ENCODE data around the gene PDP2.
A peak's percentile ranks its signal among the peaks of the same experiment; 100 is the strongest.

PDP2 gene, protein sequence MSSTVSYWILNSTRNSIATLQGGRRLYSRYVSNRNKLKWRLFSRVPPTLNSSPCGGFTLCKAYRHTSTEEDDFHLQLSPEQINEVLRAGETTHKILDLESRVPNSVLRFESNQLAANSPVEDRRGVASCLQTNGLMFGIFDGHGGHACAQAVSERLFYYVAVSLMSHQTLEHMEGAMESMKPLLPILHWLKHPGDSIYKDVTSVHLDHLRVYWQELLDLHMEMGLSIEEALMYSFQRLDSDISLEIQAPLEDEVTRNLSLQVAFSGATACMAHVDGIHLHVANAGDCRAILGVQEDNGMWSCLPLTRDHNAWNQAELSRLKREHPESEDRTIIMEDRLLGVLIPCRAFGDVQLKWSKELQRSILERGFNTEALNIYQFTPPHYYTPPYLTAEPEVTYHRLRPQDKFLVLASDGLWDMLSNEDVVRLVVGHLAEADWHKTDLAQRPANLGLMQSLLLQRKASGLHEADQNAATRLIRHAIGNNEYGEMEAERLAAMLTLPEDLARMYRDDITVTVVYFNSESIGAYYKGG

GRCh38 chr16:66880288-66881013, at the start of gene PDP2:
Gene PDP2 (plus strand): TSS chr16:66880515. CDS start chr16:66884285, 3,770 bp downstream.
- peak within 1 kb of the TSS; percentile 93 to 98 for H3K4me3 Mint-ChIP-seq
- H3K27ac Mint-ChIP-seq = peak within 1 kb of the TSS; percentile 97 to 99
- peak; percentile 90 to 94 for DNase-seq
- H3K27me3 Mint-ChIP-seq = no peaks in the 10 kb centered on the region
- H3K4me1 Mint-ChIP-seq = peaks cover 66% of the 10 kb centered on the region
- H3K9me3 Mint-ChIP-seq = peaks cover 5 to 7% of the 10 kb centered on the region in 2 donors
- peak; percentile 94 for ATAC-seq

DNA sequence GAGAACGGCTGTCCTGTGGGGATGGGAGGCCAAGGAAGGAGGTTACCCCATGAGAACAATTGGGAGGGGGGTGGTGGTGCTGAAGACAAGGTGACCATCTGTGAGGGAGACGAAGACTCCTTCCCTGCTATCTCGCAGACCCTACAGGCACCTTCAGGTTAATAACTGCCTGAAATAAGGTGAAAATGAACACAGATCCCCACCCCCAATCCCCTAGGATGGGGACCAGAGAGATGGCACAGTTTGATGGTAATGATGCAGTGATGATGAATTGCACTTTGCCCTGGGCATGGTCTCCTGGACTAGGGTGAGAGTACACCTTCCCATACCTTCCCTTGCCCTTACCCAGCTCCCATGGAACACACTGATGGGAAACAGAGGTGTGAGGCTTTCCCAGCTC, 48.1 kb upstream of the PDP2 start:
- no peak overlapping the region for H3K27ac Mint-ChIP-seq
- no peak for DNase-seq
- peaks cover 17% of the 10 kb centered on the region for H3K27me3 Mint-ChIP-seq
- no peak overlapping the region for H3K4me3 Mint-ChIP-seq
- peaks cover 23% of the 10 kb centered on the region for H3K4me1 Mint-ChIP-seq
- ATAC-seq = no peak
- no peaks in the 10 kb centered on the region for H3K9me3 Mint-ChIP-seq

DNA sequence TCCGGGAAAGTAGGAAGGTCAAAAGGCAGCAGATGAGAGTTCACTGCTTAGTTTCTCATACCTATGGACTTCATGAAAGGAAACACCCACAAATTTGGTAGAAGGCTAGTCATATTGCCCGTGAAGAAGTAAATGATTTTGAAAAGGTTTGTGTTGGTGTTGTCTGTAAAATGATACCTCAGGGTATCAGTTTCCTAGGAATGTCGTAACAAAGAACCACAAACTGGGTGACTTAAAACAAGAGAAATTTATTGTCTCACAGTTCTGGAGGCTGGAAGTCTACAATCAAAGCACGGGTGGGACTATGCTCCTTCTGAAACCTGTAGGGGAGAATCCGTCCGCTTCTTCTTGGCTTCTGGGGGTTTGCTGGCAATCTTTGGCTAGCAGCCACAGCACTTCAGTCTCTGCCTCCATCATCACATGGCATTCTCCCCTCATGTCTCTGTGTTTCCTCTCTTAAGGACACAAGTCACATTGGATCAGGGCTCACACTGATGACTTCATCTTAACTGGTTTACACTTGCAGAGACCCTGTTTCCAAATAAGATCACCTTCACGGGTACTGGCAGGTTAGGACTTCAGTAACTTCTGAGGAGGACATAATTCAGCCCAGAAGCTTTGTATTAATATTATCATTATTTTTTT, 47.5 kb upstream of the PDP2 start:
- no peak for ATAC-seq
- no peaks in the 10 kb centered on the region for H3K9me3 Mint-ChIP-seq
- no peak overlapping the region for H3K4me3 Mint-ChIP-seq
- H3K4me1 Mint-ChIP-seq = peaks cover 21% of the 10 kb centered on the region
- DNase-seq = no peak
- peaks cover 21% of the 10 kb centered on the region for H3K27me3 Mint-ChIP-seq
- no peak overlapping the region for H3K27ac Mint-ChIP-seq

DNA sequence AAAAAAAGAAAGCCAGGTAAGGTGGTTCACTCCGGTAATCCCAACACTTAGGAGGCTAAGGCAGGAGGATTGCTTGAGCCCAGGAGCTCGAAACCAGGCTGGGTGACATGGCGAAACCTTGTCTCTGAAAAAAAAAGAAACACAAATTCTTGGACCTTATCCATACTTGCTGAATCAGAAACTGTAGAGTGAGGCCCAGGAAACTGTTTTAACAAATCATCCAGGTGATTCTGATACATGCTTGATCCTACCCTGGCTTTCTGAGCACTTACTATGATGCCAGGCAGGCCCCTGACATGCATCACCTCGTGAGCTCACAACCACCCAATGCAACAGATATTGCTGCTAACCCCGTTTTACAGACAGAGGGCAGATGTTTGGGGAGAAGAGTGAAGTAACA, 45.6 kb upstream of the PDP2 start:
- no peak overlapping the region for H3K4me3 Mint-ChIP-seq

DNA sequence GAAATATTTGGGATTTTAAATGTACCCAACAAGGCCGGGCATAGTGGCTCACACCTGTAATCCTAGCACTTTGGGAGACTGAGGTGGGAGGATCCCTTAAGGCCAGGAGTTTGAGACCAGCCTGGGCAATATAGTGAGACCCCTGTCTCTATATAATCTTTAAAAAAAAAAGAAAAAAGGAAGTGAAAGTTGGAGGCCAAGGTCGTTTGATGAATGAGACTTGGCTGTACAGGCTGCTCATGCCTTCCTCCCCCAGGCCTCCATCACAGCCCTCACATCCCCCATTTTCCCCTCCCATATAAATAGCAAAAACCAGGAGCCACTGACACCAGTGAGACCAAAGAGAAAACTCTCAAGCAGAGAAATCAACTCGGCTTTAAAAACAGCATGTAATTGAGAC, 39.4 kb upstream of the PDP2 start:
- no peak overlapping the region for H3K4me3 Mint-ChIP-seq
- H3K27ac Mint-ChIP-seq = no peak overlapping the region
- H3K9me3 Mint-ChIP-seq = no peaks in the 10 kb centered on the region
- H3K4me1 Mint-ChIP-seq = peaks cover 18% of the 10 kb centered on the region
- DNase-seq (no peak), ATAC-seq (no peak)
- H3K27me3 Mint-ChIP-seq = peaks cover 60% of the 10 kb centered on the region

More for the DNA sequence above, 45.6 kb upstream of the PDP2 start:
- peaks cover under 1% of the 10 kb centered on the region for H3K4me1 Mint-ChIP-seq
- ATAC-seq (no peak), DNase-seq (no peak)
- peaks cover 39% of the 10 kb centered on the region for H3K27me3 Mint-ChIP-seq
- H3K27ac Mint-ChIP-seq = no peak overlapping the region
- no peaks in the 10 kb centered on the region for H3K9me3 Mint-ChIP-seq

- H3K4me1 Mint-ChIP-seq = peaks cover 19% of the 10 kb centered on the region
- DNase-seq (no peak), ATAC-seq (no peak)
- H3K9me3 Mint-ChIP-seq = no peaks in the 10 kb centered on the region
- H3K27ac Mint-ChIP-seq = no peak overlapping the region
- no peak overlapping the region for H3K4me3 Mint-ChIP-seq
- peaks cover 65% of the 10 kb centered on the region for H3K27me3 Mint-ChIP-seq
Measured at GRCh38 chr16:66841366-66841765, 38.9 kb upstream of the PDP2 start.

- no peak for DNase-seq
- no peak for ATAC-seq
- no peaks in the 10 kb centered on the region for H3K9me3 Mint-ChIP-seq
- peaks cover 25% of the 10 kb centered on the region for H3K4me1 Mint-ChIP-seq
- H3K4me3 Mint-ChIP-seq = no peak overlapping the region
- H3K27me3 Mint-ChIP-seq = peaks cover 74% of the 10 kb centered on the region
- no peak overlapping the region for H3K27ac Mint-ChIP-seq
Measured at GRCh38 chr16:66842765-66843164, 37.5 kb upstream of the PDP2 start.

DNA sequence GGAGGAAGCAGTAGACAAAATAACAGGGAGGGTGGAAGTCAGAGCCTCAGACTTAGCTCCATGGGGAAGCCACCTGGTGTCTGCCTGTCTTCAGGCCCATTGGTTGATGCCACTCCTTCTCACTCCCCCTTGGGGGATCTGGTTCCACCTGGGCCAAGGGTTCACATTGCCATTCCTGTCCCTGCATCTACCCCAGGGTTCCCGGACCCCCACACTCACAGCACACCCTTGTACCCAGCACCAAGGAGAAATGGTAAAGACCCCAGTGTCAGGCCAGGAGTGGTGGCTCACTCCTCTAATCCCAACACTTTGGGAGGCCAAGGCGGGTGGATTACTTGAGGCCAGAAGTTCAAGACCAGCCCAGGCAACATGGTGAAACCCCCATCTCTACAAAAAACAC, 37.1 kb upstream of the PDP2 start:
- no peak for ATAC-seq
- Mint-ChIP-seq H3K4me1 (peaks cover 29% of the 10 kb centered on the region), H3K27ac (no peak overlapping the region), H3K4me3 (no peak overlapping the region), H3K27me3 (peaks cover 74% of the 10 kb centered on the region), H3K9me3 (no peaks in the 10 kb centered on the region)
- DNase-seq = no peak

DNA sequence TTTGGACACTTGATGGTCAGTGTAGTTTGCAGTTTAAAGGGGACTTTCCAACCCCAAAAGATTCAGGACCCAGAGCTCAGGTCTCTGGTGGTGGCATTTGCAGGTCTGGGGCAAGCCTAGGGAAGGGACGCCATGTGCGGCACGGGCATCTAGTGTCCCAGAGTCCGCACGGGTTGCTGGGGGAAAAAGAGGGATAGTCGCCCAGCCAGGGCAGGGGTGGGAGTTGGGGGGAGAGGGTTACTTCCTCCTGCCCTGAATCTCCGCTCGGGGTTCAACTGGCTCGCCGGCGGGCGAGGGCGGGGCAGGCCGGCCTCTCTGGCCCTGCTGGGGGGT, 36.3 kb upstream of the PDP2 start:
- H3K4me3 Mint-ChIP-seq = peak overlapping the region; percentile 74 to 83
- H3K4me1 Mint-ChIP-seq = peaks cover 34% of the 10 kb centered on the region
- peaks cover 74% of the 10 kb centered on the region for H3K27me3 Mint-ChIP-seq
- H3K27ac Mint-ChIP-seq = peak overlapping the region in 1 of 2 donors; percentile 69
- ATAC-seq (no peak), DNase-seq (no peak)
- no peaks in the 10 kb centered on the region for H3K9me3 Mint-ChIP-seq

- ATAC-seq (peak; percentile 45), DNase-seq (no peak)
- peak within 1 kb of the TSS; percentile 74 to 83 for H3K4me3 Mint-ChIP-seq
- H3K4me1 Mint-ChIP-seq = peaks cover 34% of the 10 kb centered on the region
- H3K27ac Mint-ChIP-seq = peak within 1 kb of the TSS in 1 of 2 donors; percentile 69
- H3K27me3 Mint-ChIP-seq = peaks cover 69% of the 10 kb centered on the region
- no peaks in the 10 kb centered on the region for H3K9me3 Mint-ChIP-seq
Measured at GRCh38 chr16:66844342-66845079, 35.8 kb upstream of the PDP2 start, which contains the start of gene CA7. Gene CA7 (plus strand): TSS chr16:66844414. CDS start chr16:66844488, 74 bp downstream.

DNA sequence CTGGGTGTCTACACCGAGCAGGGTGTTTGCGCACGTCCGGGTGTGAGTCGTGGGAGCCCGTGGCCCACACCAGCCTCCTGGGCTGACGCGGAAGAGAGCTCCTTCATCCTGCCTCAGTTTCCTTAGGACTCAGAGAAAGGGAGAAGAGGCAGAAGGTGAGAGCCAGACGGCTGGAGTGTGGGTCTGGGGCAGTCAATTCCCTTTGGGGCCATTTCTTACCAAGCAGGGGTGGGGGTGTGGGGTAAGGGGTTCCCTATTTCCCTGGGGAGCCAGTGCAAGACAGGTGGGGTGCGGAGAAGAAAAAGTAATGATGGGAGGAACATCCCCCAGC, 35.3 kb upstream of the PDP2 start:
- peak overlapping the region; percentile 22 to 61 for H3K4me3 Mint-ChIP-seq
- H3K27me3 Mint-ChIP-seq = peaks cover 68% of the 10 kb centered on the region
- no peak overlapping the region for H3K27ac Mint-ChIP-seq
- peaks cover 34% of the 10 kb centered on the region for H3K4me1 Mint-ChIP-seq
- DNase-seq (no peak), ATAC-seq (peak; percentile 41)
- no peaks in the 10 kb centered on the region for H3K9me3 Mint-ChIP-seq

GRCh38 chr16:66845791-66846221, 34.5 kb upstream of the PDP2 start:
- ATAC-seq (no peak), DNase-seq (no peak)
- Mint-ChIP-seq H3K27ac (no peak overlapping the region), H3K9me3 (no peaks in the 10 kb centered on the region), H3K27me3 (peaks cover 68% of the 10 kb centered on the region), H3K4me1 (peaks cover 34% of the 10 kb centered on the region), H3K4me3 (no peak overlapping the region)

GRCh38 chr16:66846266-66846665, 34.0 kb upstream of the PDP2 start:
- Mint-ChIP-seq H3K27ac (no peak overlapping the region), H3K9me3 (no peaks in the 10 kb centered on the region), H3K27me3 (peaks cover 68% of the 10 kb centered on the region), H3K4me1 (peaks cover 34% of the 10 kb centered on the region), H3K4me3 (no peak overlapping the region)
- no peak for ATAC-seq
- no peak for DNase-seq

GRCh38 chr16:66846831-66847230, 33.5 kb upstream of the PDP2 start:
- no peaks in the 10 kb centered on the region for H3K9me3 Mint-ChIP-seq
- no peak overlapping the region for H3K27ac Mint-ChIP-seq
- peaks cover 73% of the 10 kb centered on the region for H3K27me3 Mint-ChIP-seq
- no peak overlapping the region for H3K4me3 Mint-ChIP-seq
- no peak for ATAC-seq
- H3K4me1 Mint-ChIP-seq = peaks cover 34% of the 10 kb centered on the region
- no peak for DNase-seq

DNA sequence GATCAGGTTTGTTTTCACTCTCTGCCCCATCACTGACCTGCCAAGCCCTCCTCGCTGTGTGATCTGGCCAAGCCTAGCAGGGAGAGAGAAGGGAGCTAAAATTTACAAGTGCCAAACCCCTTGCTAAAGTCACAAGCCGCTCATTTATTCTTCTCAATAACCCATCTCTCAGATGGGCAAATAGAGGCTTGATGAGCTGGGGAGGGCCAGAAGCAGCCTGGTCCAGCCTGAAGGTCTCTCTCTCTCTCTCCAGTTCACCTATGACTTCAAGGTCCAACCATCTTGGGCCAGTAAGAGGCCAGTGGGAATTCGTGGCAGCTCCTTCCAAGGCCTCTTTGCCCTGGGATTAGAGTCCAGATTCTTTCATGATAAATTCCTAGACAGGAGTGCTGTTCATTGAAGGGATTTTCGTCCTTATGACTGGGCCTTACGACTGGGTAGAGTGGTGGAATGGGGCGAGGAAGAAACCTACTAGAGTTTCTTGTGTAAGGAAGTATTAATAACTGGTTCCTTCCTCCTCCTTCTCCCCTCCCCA, 32.7 kb upstream of the PDP2 start:
- Mint-ChIP-seq H3K27me3 (peaks cover 73% of the 10 kb centered on the region), H3K9me3 (no peaks in the 10 kb centered on the region), H3K4me3 (no peak overlapping the region), H3K4me1 (peaks cover 34% of the 10 kb centered on the region), H3K27ac (peak overlapping the region in 1 of 2 donors; percentile 71)
- ATAC-seq (no peak), DNase-seq (no peak)
